SK-N-SH (cell line): ENCODE results near the gene SERPINA1. TPM values are rescaled to one million over a fixed set of nuclear protein-coding genes. Genes with fewer than 3 reads are reported as not detected.

Experiments
- CTCF ChIA-PET: fragments of 300-600, 350-600 bp; formaldehyde crosslinking; extraction: SDS; loops from one replicate; lab custom pipeline; 2021; lab: Yijun Ruan, JAX
- POLR2A ChIA-PET: fragments of 350-600 bp; sonication (Branson Sonifier 250); formaldehyde crosslinking; extraction: SDS; loops from one replicate; lab custom pipeline; 2020; ENCODE audit warnings: antibody characterized with exemption, inconsistent platforms; lab: Yijun Ruan, JAX
- DNase-seq: peaks from one replicate; pipeline ENCODE4 v3.0.0; 2012
- H2AFZ ChIP-seq: fragments of 200-600 bp; sonication (generic); 2 replicates; pipeline ENCODE4 v1.8.1; 2016; ENCODE audit warnings: antibody characterized with exemption, mild to moderate bottlenecking, low read depth
- H3F3A ChIP-seq: fragments of 200-600 bp; sonication (generic); replicated peaks from 2 replicates; pipeline ENCODE3; 2016; ENCODE audit warnings: antibody characterized with exemption, mild to moderate bottlenecking; ENCODE audit not compliant: insufficient read depth
- H3K27ac ChIP-seq, 2 experiments: fragments of 200-500 bp in 1 of 2; fragments of 200-600 bp in 1 of 2; sonication (Bioruptor generic) in 1 of 2; sonication (generic), shearing (Covaris generic) in 1 of 2; 2 replicates each; pipeline versions ENCODE4 v1.5.1 to v1.6.1; 2014 to 2016; ENCODE audit warnings: low read depth in 2 of 2, inconsistent platforms in 1 of 2, low read length in 1 of 2, mild to moderate bottlenecking in 1 of 2, mixed read lengths in 1 of 2
- H3K27me3 ChIP-seq: fragments of 200-600 bp; sonication (generic), shearing (Covaris generic); 2 replicates; pipeline ENCODE4 v1.6.1; 2016; ENCODE audit warnings: mixed run types; ENCODE audit not compliant: insufficient read depth
- H3K36me3 ChIP-seq, 2 experiments: fragments of 200-500 bp in 1 of 2; fragments of 200-600 bp in 1 of 2; sonication (Bioruptor generic) in 1 of 2; sonication (generic) in 1 of 2; replicated peaks in 1 of 2; 2 replicates each; pipeline versions ENCODE3 to v1.5.1; 2014 to 2016; ENCODE audit warnings: low read length in 1 of 2, mild to moderate bottlenecking in 1 of 2; ENCODE audit not compliant: insufficient read depth in 2 of 2, control insufficient read depth in 1 of 2
- H3K4me1 ChIP-seq, 2 experiments: fragments of 200-500 bp in 1 of 2; fragments of 200-600 bp in 1 of 2; sonication (Bioruptor generic) in 1 of 2; sonication (generic), shearing (Covaris generic) in 1 of 2; 2 replicates each; pipeline versions ENCODE4 v1.5.1 to v1.6.1; 2014 to 2016; ENCODE audit warnings: low read depth in 1 of 2, low read length in 1 of 2, mixed run types in 1 of 2; ENCODE audit not compliant: insufficient read depth in 2 of 2, control insufficient read depth in 1 of 2
- H3K4me2 ChIP-seq: fragments of 200-600 bp; sonication (generic), shearing (Covaris generic); 2 replicates; pipeline ENCODE4 v1.6.1; 2017; ENCODE audit warnings: mixed run types
- H3K4me3 ChIP-seq, 2 experiments: fragments of 200-500 bp in 1 of 2; fragments of 200-600 bp in 1 of 2; sonication (Bioruptor generic) in 1 of 2; sonication (generic), shearing (Covaris generic) in 1 of 2; 2 replicates each; pipeline versions ENCODE4 v1.5.1 to v1.8.1; 2014 to 2016; ENCODE audit warnings: low read depth in 2 of 2, inconsistent platforms in 1 of 2, low read length in 1 of 2, mild to moderate bottlenecking in 1 of 2, mixed read lengths in 1 of 2, moderate library complexity in 1 of 2
- H3K79me2 ChIP-seq: fragments of 200-600 bp; sonication (generic); 2 replicates; pipeline ENCODE4 v1.8.1; 2017; ENCODE audit warnings: mild to moderate bottlenecking; ENCODE audit not compliant: insufficient read depth
- H3K9ac ChIP-seq: fragments of 200-600 bp; sonication (generic); 2 replicates; pipeline ENCODE4 v1.6.1; 2017; ENCODE audit warnings: mixed run types
- H3K9me2 ChIP-seq: fragments of 200-600 bp; sonication (generic); 2 replicates; pipeline ENCODE4 v1.6.1; 2017; ENCODE audit warnings: mixed run types
- H3K9me3 ChIP-seq: fragments of 200-600 bp; sonication (generic); 2 replicates; pipeline ENCODE4 v1.6.1; 2017; ENCODE audit warnings: mixed run types, mild to moderate bottlenecking, moderate library complexity
- H4K20me1 ChIP-seq: fragments of 200-600 bp; sonication (generic); 2 replicates; pipeline ENCODE4 v1.6.1; 2017; ENCODE audit warnings: mild to moderate bottlenecking, mixed run types; ENCODE audit not compliant: insufficient read depth
- CHD2 ChIP-seq: fragments of 150-350 bp; IDR thresholded peaks from 2 replicates; pipeline ENCODE4 v1.6.1; 2018; ENCODE audit warnings: low read length; ENCODE audit not compliant: partially characterized antibody
- FOXJ3 ChIP-seq: sonication (generic); formaldehyde crosslinking; IDR thresholded peaks from 2 replicates; pipeline ENCODE4 v1.5.1; 2020; ENCODE audit warnings: mild to moderate bottlenecking, missing genetic modification reagents
- GABPA ChIP-seq: IDR thresholded peaks from 2 replicates; pipeline ENCODE4 v1.4.0; 2012; ENCODE audit warnings: low read depth, mild to moderate bottlenecking
- GATA2 ChIP-seq: sonication (generic); formaldehyde crosslinking; IDR thresholded peaks from 2 replicates; pipeline ENCODE4 v1.5.0; 2020; ENCODE audit warnings: mild to moderate bottlenecking, missing genetic modification reagents
- MEF2A ChIP-seq: IDR thresholded peaks from 2 replicates; pipeline ENCODE4 v1.4.0; 2012; ENCODE audit warnings: low read depth, borderline replicate concordance
- RAD21 ChIP-seq: IDR thresholded peaks from 2 replicates; pipeline ENCODE4 v1.6.1; 2012; ENCODE audit warnings: mild to moderate bottlenecking, low read length
- RCOR1 ChIP-seq: fragments of 150-350 bp; IDR thresholded peaks from 2 replicates; pipeline ENCODE4 v1.6.1; 2017; ENCODE audit warnings: antibody characterized with exemption, low read length
- RFX5 ChIP-seq: IDR thresholded peaks from 2 replicates; pipeline ENCODE4 v1.6.1; 2012; ENCODE audit warnings: mild to moderate bottlenecking, improper control_type of control experiment, low read length
- SMC3 ChIP-seq: IDR thresholded peaks from 2 replicates; pipeline ENCODE4 v1.6.1; 2012; ENCODE audit warnings: low read depth, low read length, improper control_type of control experiment
- YY1 ChIP-seq: IDR thresholded peaks from 2 replicates; pipeline ENCODE4 v1.4.0; 2012; ENCODE audit warnings: low read depth, mild to moderate bottlenecking
- WGBS: methylation state at CpG from one replicate; pipeline ENCODE4 v1.1.6; 2017; ENCODE audit warnings: low lambda C conversion rate; 5-methylcytosine and 5-hydroxymethylcytosine counted together
- polyA plus RNA-seq, 3 experiments: library from polyadenylated mRNA; depleted of rRNA; stranded (reverse); fragments of >200 nt; gene quantifications; 2 replicates each; pipeline ENCODE4 v1.2.3, GENCODE V29; 2012
- TF ChIP-seq, protein P1 (sequence below): fragments of 150-350 bp; IDR thresholded peaks from 2 replicates; pipeline ENCODE4 v1.6.1; 2017; ENCODE audit warnings: antibody characterized with exemption, low read length, low read depth, borderline replicate concordance
- TF ChIP-seq, protein P2 (sequence below): fragments of 200-600 bp; sonication (generic); IDR thresholded peaks from 2 replicates; pipeline ENCODE4 v1.6.1; 2017; ENCODE audit warnings: antibody characterized with exemption, mild to moderate bottlenecking, moderate library complexity
- TF ChIP-seq, protein P3 (sequence below): IDR thresholded peaks from 2 replicates; pipeline ENCODE4; 2012

Gene SERPINA1
- polyA plus RNA-seq, 1 of the 3 experiments (the other 2 are of a cell fraction): 11.3 TPM

DNA sequence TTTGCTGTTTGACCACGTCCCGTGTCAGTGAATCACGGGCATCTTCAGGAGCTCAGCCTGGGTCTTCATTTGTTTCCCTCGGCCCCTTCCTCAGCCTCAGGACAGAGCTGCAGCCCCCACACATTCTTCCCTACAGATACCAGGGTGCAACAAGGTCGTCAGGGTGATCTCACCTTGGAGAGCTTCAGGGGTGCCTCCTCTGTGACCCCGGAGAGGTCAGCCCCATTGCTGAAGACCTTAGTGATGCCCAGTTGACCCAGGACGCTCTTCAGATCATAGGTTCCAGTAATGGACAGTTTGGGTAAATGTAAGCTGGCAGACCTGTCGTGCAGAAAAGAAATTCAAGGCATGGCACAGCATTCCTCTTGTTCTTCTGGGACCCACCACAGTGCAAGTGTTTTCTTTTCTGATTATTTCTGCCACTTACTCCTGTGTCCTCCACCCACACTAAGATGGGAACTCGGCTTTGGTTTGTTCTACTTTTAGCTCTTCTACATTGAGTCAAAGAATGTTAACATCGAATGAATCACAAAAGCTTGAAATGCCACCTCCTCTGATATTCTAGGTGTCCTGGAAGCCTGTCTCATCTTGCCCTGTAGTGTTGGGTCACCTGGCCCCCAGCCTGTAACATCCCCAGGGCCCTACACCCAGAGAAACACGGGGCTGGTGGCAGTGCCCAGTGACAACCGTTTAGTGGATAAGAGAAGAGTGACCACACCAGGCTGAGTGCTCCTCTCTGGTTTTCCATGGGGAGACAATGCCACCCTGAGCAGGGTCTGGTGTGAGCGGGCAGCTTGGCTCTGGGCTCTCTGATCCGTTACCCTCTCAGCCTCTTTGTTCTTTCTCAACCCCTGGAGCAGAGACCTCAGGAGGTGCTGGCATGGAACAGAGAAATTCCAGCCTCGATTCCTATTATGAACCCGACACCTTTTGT is 8.8 kb downstream of the SERPINA1 start (continued):
- TF ChIP-seq SMC3 (no peak), MEF2A (no peak), YY1 (no peak), FOXJ3 (no peak), CHD2 (no peak), RAD21 (no peak), RFX5 (no peak)
- TF ChIP-seq, protein P1, sequence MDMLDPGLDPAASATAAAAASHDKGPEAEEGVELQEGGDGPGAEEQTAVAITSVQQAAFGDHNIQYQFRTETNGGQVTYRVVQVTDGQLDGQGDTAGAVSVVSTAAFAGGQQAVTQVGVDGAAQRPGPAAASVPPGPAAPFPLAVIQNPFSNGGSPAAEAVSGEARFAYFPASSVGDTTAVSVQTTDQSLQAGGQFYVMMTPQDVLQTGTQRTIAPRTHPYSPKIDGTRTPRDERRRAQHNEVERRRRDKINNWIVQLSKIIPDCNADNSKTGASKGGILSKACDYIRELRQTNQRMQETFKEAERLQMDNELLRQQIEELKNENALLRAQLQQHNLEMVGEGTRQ: no peak

DNA sequence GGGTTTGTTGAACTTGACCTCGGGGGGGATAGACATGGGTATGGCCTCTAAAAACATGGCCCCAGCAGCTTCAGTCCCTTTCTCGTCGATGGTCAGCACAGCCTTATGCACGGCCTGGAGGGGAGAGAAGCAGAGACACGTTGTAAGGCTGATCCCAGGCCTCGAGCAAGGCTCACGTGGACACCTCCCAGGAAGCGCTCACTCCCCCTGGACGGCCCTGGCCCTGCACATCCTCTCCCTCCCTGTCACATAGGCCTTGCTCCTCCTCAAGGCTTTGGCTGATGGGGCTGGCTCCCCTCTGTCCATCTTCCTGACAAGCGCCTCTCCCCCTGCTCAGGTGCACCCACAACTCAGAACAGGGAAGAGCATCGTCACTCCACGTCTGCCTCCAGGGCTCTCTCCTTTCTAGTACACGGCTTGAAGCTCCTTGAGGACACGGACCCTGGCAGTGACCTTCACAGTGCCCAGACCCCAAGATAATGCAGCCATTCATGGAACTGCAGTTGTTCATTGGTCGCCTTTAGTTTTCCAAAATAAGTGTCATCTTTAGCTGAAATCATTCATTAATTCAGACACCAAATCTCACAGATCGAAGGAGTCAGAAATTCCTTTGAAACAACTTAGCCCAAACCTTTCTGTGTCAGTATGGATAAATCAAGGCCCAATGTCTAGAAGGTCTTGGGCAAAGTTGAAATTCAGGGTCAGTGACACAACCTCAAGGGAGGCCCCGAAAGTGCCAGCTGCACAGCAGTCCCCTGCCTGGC is 9.7 kb downstream of the SERPINA1 start:
- peaks cover 0 to 5% of the 10 kb centered on the region in 2 experiments; a peak in 1 of 4 replicates for H3K4me1 ChIP-seq
- no peak overlapping the region for H3K27ac ChIP-seq
- TF ChIP-seq RCOR1 (no peak), GATA2 (CRISPR knock-in tag) (no peak), FOXJ3 (no peak), GABPA (no peak), YY1 (no peak), SMC3 (no peak)
- TF ChIP-seq, protein P2, sequence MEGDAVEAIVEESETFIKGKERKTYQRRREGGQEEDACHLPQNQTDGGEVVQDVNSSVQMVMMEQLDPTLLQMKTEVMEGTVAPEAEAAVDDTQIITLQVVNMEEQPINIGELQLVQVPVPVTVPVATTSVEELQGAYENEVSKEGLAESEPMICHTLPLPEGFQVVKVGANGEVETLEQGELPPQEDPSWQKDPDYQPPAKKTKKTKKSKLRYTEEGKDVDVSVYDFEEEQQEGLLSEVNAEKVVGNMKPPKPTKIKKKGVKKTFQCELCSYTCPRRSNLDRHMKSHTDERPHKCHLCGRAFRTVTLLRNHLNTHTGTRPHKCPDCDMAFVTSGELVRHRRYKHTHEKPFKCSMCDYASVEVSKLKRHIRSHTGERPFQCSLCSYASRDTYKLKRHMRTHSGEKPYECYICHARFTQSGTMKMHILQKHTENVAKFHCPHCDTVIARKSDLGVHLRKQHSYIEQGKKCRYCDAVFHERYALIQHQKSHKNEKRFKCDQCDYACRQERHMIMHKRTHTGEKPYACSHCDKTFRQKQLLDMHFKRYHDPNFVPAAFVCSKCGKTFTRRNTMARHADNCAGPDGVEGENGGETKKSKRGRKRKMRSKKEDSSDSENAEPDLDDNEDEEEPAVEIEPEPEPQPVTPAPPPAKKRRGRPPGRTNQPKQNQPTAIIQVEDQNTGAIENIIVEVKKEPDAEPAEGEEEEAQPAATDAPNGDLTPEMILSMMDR: no peak
- TF ChIP-seq, protein P3, sequence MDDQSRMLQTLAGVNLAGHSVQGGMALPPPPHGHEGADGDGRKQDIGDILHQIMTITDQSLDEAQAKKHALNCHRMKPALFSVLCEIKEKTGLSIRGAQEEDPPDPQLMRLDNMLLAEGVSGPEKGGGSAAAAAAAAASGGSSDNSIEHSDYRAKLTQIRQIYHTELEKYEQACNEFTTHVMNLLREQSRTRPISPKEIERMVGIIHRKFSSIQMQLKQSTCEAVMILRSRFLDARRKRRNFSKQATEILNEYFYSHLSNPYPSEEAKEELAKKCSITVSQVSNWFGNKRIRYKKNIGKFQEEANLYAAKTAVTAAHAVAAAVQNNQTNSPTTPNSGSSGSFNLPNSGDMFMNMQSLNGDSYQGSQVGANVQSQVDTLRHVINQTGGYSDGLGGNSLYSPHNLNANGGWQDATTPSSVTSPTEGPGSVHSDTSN: no peak
- WGBS: 64% methylated on average over 16 of the region's 17 CpGs
- H3K9me2 ChIP-seq: no peaks in the 10 kb centered on the region
- no peak overlapping the region for H3K9ac ChIP-seq
- H3K36me3 ChIP-seq: no peaks in the 10 kb centered on the region
- H3K4me3 ChIP-seq: no peak overlapping the region
- no peaks in the 10 kb centered on the region for H4K20me1 ChIP-seq
- H2AFZ ChIP-seq: no peak overlapping the region
- peaks cover 6% of the 10 kb centered on the region for H3F3A ChIP-seq
- H3K79me2 ChIP-seq: no peaks in the 10 kb centered on the region
- CTCF ChIA-PET: no interaction called here
- POLR2A ChIA-PET: no interaction called here
- H3K27me3 ChIP-seq: no peaks in the 10 kb centered on the region
- no peaks in the 10 kb centered on the region for H3K9me3 ChIP-seq
- H3K4me2 ChIP-seq: no peak overlapping the region
- no peak for DNase-seq
